ENCODE measurements around the gene PRELP.

DNA sequence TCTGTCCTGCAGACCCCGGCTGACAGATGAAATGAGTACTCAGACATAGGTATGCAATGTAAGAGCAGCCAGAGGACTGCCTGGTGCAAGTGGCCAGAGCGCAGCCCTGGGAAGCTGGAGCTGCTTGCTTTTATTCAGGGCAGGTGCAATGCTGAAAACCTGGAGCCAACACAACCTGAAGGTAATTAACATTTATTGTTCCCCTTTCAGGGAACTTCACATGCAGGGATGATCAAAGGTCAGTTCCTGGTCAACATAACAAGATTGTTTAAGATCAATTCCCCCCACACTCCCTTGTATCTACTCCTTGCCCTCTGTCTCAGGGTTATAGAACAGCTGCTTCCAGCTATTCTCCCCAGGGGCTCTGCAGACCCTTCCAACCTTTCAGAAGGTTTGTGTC is 48.7 kb upstream of the PRELP start:
- TF ChIP-seq, protein P1, sequence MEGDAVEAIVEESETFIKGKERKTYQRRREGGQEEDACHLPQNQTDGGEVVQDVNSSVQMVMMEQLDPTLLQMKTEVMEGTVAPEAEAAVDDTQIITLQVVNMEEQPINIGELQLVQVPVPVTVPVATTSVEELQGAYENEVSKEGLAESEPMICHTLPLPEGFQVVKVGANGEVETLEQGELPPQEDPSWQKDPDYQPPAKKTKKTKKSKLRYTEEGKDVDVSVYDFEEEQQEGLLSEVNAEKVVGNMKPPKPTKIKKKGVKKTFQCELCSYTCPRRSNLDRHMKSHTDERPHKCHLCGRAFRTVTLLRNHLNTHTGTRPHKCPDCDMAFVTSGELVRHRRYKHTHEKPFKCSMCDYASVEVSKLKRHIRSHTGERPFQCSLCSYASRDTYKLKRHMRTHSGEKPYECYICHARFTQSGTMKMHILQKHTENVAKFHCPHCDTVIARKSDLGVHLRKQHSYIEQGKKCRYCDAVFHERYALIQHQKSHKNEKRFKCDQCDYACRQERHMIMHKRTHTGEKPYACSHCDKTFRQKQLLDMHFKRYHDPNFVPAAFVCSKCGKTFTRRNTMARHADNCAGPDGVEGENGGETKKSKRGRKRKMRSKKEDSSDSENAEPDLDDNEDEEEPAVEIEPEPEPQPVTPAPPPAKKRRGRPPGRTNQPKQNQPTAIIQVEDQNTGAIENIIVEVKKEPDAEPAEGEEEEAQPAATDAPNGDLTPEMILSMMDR (IDR thresholded peaks at IDR 0.05; ENCODE audit: low read depth, low read length): no peak
- TF ChIP-seq, protein P2, sequence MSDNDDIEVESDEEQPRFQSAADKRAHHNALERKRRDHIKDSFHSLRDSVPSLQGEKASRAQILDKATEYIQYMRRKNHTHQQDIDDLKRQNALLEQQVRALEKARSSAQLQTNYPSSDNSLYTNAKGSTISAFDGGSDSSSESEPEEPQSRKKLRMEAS (IDR thresholded peaks at IDR 0.05; ENCODE audit: low read depth, low read length): no peak
- TF ChIP-seq POLR2A (IDR thresholded peaks at IDR 0.05; ENCODE audit: extremely low read depth, insufficient read length) (no peak), MYC (IDR thresholded peaks at IDR 0.05; ENCODE audit: low read depth, low read length) (no peak)

Data from NB4 (cell line).